Stimulated activated CD8-positive, alpha-beta memory T cell treated with anti-CD3 and anti-CD28 coated beads, Interleukin-2, amount 100 ng/mL, for 48 hours (primary cell): ENCODE data around the gene STH.

Experiments
- DNase-seq, 2 donors: peaks; one replicate each; pipeline ENCODE4 v3.0.0-alpha.2; 2020; ENCODE audit warnings: low read depth in 2 of 2

Gene STH

DNA sequence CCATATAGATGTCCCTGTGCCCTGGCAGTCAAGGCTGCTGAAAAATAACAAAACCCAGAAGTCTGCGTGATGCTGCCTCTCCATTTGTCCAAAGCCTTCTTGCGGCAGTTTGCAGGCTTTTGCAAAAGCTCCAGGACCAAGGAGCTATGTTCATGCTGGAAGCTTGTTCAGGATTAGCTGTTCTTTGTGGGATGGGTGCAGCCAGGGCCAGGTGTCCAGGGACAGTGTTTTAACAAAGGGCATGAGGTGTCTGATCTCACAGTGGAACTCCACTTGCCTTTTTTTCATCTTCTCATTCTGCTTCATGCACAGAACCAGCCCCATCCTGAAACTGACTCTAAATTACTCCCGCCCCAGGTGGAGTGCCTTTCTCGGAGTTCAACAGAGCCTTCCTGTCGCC lies 31.7 kb upstream of the STH start:
- no peak for DNase-seq

DNA sequence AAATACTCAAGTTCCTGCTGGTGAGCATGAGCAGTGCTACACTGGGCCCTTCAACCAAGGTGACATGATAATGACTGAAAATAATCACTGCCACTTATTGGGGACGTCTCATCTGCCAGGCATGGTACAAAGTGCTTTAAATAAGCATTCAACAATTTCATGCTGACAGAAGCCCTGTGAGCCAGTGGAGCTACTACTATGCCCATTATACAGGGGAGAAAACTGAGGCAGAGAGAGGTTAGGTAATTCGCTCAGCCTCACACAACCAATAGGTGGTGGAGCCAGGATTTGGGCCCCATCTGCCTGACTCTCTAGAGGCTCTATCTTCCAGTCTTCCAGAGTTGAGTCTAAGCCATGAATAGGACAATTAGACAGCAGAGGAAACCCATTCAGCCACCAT lies 30.3 kb upstream of the STH start:
- no peak for DNase-seq

DNA sequence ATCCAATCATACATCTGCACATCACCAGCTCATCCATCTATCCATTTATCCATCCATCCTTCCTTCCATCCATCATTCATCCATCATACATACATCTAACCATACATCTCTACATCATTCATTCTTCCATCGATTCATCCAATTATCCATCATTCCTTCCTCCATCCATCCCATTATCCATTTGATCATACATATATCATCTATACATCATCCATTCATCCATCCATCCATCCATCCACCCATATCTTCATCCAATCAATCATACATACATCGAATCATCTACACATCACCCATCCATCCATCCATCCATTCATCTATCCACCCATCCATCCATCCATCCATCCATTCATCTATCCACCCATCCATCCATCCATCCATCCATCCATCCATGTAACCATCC lies 29.3 kb upstream of the STH start:
- no peak for DNase-seq

DNA sequence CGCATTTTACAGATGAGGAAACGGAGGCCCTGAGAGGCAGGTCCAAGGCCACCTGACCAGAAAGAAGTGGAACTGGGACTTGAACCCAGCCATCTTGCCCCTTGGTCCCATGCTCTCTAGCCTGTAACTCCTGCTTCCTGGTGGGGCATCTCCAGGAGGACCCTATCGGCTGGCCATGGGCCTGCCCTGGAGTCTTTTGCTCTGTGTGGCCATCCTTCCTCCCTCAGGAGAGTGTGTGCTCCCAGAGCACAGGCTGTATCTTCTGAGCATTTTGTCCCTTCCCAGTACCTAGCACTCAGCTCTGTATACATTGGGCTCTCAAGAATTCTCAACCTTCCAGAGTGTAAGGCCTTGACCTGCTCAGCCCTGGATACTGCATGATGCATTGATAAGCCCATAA lies 28.4 kb upstream of the STH start:
- DNase-seq = no peak

DNA sequence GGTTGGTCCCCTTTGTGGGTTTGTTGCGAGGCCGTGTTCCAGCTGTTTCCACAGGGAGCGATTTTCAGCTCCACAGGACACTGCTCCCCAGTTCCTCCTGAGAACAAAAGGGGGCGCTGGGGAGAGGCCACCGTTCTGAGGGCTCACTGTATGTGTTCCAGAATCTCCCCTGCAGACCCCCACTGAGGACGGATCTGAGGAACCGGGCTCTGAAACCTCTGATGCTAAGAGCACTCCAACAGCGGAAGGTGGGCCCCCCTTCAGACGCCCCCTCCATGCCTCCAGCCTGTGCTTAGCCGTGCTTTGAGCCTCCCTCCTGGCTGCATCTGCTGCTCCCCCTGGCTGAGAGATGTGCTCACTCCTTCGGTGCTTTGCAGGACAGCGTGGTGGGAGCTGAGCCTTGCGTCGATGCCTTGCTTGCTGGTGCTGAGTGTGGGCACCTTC lies 27.3 kb upstream of the STH start:
- no peak for DNase-seq

DNA sequence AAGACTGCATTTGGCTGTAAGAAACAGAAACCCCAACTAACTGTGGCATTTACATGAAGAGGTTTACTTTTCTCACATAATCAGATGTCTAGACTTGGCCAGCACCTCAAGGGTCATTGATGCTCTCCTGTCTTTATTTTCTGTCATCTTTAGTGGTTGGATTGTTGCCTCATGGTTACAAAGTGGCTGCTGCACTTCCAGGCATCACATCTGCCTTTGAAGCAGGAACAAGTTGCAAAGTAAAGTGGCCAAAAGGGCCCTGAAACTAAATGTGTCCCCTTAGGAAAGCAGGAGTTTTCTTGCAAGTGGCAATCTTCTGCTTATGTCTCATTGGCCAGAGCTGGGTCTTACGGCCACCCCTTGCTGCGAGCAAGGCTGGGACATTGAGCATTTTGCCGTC lies 26.5 kb upstream of the STH start:
- no peak for DNase-seq

DNA sequence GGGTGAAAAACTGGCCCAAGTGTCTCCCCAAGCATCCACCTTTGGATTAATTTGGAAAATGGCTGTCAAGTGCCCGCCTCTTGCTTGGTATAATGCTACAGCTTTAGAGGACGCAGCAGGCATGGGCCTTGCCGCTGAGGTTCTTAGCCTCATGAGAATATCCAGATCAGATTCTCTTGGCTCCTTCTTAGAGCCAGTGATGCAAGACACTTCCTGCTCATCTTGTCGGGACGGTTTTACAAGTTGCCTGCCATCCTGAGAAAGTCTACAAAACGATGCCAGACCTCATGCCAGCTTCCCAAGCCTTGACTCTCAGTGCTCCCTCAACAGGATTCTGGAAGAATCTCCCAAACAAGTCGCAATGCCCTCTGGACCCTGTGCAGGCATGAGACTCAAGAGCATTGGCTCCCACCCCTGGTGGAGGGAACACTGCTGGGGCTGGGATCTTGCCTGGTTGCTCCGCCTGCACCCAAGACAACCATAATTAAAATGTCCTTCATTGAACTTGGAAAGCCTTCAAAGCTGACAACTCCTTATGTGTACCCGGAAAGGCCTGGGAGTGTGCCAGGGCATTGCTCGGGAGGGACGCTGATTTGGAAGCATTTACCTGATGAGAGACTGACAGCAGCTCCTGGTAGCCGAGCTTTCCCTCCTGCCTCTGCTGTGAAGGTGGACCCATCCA lies 25.8 kb upstream of the STH start:
- DNase-seq = no peak

DNA sequence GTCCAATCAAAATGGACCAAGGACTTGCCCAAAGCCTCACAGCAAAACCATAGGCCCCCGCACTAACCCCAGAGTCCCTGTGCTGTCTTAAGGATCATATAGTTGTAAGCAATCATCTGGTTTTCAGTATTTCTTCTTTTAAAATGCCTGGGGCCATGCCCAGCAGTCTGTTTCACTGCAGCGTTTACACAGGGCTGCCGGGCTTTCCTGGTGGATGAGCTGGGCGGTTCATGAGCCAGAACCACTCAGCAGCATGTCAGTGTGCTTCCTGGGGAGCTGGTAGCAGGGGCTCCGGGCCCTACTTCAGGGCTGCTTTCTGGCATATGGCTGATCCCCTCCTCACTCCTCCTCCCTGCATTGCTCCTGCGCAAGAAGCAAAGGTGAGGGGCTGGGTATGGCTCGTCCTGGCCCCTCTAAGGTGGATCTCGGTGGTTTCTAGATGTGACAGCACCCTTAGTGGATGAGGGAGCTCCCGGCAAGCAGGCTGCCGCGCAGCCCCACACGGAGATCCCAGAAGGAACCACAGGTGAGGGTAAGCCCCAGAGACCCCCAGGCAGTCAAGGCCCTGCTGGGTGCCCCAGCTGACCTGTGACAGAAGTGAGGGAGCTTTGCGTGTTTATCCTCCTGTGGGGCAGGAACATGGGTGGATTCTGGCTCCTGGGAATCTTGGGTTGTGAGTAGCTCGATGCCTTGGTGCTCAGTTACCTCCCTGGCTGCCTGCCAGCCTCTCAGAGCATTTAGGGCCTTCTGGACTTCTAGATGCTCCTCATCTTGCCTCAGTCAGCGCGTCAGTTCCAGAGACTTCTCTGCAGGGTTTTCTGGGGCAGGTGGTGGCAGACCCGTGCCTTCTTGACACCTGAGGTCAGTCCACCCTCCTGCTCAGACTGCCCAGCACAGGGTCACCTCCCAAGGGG lies 24.8 kb upstream of the STH start:
- no peak for DNase-seq

DNA sequence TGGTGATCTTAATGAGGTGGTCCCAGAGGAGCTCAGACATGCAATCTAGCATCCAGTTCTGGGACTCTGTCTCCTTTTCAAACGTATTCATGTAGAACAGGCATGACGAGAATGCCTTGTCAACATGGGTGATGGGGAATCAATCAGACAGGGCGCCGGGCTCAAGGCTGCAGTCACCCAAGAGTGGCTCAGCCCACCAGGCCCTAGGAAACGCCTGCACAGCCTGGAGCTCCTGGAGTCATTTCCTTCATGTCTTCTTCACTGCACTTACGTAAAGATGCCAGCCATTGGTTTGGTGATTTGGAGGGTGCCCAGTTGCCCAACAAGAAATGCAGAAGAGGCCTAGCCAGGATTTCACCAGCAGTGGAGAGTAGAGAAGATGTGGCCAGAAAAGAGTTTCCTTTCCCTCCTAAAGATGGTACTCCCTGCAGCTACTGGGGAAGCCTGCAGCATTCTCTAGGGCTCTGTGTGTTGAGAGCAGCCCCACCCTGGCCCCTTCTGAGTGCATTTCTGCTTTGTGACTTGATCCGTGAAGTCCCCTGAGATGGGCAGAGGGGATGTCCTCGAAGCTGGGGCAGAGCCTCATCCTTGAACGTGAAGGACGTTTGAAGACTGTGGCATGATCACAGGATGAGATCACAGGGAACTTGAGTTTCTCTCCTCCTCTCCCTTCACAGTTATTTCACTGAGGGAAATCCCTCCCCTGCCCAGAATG lies 24.0 kb upstream of the STH start:
- no peak for DNase-seq

DNA sequence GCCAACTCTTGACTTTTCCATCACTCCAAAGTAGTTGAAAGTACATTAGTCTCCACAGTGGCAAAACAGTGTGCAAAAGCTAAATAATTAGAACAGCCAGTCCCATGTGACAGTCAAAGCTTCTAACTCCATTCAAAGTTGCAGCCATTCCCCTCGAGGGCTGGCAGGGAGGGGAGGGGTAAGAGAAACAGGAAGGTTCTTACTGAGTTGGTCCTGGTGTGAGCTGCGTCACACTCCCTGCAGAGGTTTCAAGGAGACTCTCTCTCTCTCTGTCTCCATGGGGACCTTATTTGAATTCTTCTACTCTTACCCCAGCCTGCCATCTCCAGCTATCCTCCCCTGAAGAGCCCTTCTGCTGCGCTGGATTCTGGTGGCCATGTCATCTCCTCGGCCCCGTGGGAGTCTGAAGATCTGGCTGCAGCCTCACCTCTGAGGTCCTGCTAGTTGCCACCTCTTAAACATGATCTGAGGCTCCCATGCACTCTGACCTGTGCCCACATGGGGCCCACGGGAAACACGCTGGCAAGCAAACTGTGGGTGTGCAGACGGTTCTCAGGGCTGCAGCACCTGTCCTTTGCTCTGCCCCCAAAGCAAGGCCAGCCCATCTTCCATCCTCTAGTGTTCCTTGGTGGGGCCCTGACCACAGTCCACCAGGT lies 23.3 kb upstream of the STH start:
- DNase-seq = no peak

DNA sequence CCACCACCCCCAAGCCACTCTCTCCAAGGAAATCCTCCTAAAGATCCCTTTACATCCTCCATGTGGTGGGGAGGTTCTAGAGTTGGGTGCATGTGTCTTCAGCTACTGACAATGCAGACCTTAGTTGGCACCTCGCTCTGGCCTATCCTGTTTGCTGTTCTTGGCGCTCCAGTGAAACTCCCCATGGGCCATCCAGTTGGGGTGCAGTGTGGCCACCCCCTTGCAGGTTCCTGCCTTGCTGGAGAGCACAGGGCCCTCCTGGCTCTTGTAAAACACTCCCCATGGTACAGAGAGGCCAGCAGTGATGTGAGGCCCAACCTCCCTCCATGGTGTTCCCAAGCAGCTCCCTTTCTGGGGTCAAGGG lies 22.7 kb upstream of the STH start:
- no peak for DNase-seq

DNA sequence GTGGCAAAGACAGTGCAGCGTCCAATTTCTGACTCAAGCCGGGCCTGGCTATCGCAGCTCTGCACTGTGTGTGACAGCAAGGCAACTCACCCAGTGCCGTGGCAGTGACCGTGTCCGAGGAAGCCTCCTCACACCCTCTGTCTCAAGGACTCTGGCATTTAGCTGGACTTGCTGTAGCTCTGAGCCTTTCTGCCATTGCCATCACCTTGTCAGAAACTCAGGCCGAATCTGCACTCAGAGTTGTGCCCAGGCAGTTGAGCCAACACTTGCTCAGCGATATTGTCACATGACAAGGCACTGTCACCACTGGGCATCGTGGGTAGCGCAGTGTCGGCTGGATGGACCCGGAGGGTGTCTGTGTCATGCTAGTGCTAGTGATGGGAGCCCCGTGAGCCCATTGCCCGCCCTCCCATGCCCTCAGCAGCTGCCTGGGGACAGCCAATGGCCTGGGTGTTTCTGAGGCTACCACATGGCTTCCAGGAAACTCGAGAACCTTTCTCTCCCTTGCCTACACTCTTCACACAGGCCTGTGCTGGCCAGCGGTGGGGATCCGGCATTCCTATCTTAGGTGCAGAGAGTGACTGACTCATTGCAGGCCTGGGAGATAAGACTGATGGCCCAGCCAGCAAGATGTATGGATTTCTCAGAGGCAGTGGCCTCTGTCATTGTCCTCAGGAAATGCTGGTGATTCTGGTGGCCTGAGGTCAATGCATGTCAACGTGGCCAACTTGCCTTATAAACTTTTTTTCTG lies 22.1 kb upstream of the STH start:
- no peak for DNase-seq

DNA sequence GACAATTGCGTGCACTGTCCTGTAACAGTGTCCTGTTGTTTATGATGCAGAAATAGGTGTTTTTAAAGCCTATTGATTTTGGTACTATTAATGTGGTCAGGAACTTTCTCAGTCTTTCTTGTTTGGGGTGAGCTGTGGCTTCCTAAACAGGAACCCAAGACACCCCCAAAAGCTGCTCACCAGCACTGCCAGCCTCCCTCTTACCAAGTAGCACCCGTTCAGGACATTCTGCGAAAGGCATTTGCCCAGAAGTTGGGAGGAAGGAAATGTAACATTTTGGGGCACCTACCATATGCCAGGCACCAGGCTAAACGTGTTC lies 21.6 kb upstream of the STH start:
- DNase-seq = no peak

DNA sequence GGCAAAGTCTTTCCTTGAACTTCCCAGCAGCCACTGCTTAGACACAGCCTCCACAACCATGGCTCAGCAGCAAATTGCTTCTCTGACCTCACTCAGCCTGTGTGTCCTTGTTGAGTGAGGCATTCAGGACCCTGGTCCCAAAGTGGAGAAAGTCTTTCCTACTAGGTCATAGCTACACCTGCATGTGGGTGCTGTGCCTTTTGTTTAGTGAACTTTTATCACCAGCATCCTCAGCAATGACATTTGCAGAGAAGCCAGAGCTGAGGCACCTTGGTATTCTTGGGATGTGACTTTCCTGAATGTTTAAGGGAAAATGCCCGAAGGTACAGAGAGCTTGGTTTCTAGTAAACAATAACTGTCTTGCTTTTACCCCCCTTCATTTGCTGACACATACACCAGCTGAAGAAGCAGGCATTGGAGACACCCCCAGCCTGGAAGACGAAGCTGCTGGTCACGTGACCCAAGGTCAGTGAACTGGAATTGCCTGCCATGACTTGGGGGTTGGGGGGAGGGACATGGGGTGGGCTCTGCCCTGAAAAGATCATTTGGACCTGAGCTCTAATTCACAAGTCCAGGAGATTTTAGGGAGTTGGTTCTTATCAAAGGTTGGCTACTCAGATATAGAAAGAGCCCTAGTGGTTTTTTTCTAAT lies 20.9 kb upstream of the STH start:
- DNase-seq = no peak

DNA sequence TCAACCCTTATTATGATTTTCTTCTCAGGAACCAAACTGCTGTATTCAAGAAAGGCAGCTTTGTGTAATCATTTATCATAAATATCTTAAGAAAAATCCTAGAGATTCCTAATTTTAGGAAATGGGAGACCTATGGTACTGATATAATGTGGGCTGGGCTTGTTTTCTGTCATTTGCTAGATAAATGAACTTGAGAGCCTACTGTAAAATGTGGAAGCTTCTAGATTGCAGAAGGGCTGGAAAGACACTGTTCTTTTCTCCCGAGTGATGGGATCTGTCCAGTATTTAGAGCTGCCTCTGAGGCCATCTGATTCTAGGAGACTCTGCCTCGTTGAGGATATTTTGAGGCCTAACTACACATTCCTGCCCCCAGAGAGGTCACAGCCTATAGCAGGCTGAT lies 19.9 kb upstream of the STH start:
- no peak for DNase-seq

DNA sequence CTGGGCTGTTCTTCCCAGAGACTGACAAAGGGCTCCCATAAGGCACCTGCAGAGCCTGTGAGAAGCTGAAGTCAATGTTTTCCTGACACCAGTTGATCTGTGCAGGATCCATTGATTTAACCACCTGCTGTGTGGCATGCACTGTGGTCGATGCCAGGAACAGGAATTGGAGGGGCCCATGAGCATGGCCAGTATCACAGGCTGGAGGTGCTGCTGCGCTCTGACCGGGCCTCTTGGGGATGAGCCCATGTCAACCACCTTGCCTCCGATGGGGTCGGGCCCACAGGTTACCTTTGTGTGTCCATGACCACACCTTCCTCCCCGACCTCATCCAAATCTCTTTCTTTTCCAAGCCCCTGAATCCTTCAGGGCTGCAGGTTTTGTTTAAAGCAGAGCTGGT lies 18.2 kb upstream of the STH start:
- no peak for DNase-seq

DNA sequence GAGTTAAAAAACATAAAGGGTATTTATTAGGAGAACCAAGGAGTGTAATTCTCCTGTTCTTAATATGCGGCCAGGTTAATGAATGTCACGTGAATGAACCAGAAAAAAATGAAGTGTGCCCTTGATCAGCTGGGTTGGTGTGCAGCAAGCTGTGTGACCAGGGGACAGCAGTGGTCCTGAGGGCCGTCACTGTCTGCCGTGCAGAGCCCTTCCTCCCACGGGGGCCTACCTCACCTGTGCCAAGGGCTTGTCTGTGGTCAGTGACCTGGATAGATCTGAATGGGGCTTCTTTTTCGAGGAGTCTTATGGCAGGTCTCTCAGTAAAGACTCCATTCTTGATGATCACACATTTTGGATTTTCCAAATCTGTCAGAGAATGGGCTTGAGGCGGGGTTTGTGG lies 17.7 kb upstream of the STH start:
- DNase-seq = no peak

DNA sequence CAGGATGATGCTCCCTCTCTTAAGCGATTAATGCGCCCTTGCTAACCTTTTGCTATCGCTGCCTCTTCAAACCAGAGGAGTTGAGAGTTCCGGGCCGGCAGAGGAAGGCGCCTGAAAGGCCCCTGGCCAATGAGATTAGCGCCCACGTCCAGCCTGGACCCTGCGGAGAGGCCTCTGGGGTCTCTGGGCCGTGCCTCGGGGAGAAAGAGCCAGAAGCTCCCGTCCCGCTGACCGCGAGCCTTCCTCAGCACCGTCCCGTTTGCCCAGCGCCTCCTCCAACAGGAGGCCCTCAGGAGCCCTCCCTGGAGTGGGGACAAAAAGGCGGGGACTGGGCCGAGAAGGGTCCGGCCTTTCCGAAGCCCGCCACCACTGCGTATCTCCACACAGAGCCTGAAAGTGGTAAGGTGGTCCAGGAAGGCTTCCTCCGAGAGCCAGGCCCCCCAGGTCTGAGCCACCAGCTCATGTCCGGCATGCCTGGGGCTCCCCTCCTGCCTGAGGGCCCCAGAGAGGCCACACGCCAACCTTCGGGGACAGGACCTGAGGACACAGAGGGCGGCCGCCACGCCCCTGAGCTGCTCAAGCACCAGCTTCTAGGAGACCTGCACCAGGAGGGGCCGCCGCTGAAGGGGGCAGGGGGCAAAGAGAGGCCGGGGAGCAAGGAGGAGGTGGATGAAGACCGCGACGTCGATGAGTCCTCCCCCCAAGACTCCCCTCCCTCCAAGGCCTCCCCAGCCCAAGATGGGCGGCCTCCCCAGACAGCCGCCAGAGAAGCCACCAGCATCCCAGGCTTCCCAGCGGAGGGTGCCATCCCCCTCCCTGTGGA lies 16.0 kb upstream of the STH start:
- no peak for DNase-seq

DNA sequence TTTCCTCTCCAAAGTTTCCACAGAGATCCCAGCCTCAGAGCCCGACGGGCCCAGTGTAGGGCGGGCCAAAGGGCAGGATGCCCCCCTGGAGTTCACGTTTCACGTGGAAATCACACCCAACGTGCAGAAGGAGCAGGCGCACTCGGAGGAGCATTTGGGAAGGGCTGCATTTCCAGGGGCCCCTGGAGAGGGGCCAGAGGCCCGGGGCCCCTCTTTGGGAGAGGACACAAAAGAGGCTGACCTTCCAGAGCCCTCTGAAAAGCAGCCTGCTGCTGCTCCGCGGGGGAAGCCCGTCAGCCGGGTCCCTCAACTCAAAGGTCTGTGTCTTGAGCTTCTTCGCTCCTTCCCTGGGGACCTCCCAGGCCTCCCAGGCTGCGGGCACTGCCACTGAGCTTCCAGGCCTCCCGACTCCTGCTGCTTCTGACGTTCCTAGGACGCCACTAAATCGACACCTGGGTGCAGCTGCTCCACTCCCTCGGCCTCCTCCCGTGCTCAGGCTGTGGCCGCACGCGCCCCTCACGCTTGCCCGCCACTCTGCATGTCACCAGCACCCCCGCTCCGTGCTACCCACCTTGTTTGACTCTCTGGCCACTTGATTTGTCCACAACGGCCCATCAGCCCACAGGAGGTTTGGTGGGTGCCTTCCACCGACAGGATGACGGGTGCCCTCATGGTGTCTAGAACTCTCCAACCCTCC lies 15.3 kb upstream of the STH start:
- no peak for DNase-seq

DNA sequence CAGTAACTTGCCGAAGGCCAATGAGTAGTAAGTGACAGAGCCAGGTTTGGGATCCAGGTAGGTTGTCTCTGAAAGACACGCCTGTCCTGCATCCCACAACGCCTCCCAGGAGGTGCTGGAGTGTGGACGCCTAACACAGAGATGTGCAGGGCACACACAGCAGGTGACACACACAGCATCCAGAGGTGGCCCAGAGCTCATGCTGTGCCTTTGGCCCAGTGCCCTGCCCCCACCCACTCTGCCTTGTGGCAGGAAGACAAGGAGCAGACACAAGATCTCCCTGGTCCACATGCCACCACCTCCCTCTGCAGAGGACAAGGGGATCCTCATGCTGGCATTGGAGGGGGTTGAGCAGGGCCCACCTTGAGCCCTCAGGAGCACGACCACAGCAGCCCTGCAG lies 14.7 kb upstream of the STH start:
- no peak for DNase-seq
